Spleen (tissue), 7 donors: ENCODE data around the gene MEG3.

Experiments
- CTCF ChIP-seq, 11 experiments: fragments of 200-600 bp in 7 of 11; fragments of 450-650 bp in 4 of 11; sonication (generic) in 4 of 11; IDR thresholded peaks in 8 of 11; conservative IDR thresholded peaks in 3 of 11; 1 replicate in 7 of 11; 2 replicates in 4 of 11; pipeline versions ENCODE4 v1.4.0 to v1.8.0; 2016 to 2021; ENCODE audit warnings: antibody characterized with exemption in 11 of 11, inconsistent platforms in 4 of 11, mild to moderate bottlenecking in 1 of 11
- POLR2A ChIP-seq, 3 donors: fragments of 450-650 bp; IDR thresholded peaks; one replicate each; pipeline ENCODE4 v1.5.1; 2017; ENCODE audit warnings: antibody characterized with exemption in 3 of 3, mild to moderate bottlenecking in 1 of 3
- donor health status: DM: no; HTN: no; CAD: no; lungs with moderate emphysema.
- donor health status: DM: no; HTN: no; CAD: no.
- donor health status: DM: no; HTN: no; CAD: no.

GRCh38 chr14:100907240-100907639 is 81.3 kb downstream of the MEG3 start:
- TF ChIP-seq POLR2A (IDR thresholded peaks at IDR 0.05) (no peak), CTCF (IDR thresholded peaks at IDR 0.05 in 8 of 11, conservative IDR thresholded peaks at IDR 0.05 in 3 of 11) (no peak)
